Raji (cell line): Measurements from ENCODE around the gene IZUMO1R.

ENCODE experiments used
- POLR2A ChIP-seq: IDR thresholded peaks from 2 replicates; pipeline ENCODE4 v1.6.1; 2011; ENCODE audit warnings: low read depth, low read length, control low read depth; ENCODE audit not compliant: insufficient read depth

Gene IZUMO1R

GRCh38 chr11:94303966-94304958, at the start of gene IZUMO1R:
Gene IZUMO1R, plus strand, starts transcription at chr11:94304580. Its CDS starts 1,057 bp downstream, at chr11:94305637.
- no peak for TF ChIP-seq POLR2A

DNA sequence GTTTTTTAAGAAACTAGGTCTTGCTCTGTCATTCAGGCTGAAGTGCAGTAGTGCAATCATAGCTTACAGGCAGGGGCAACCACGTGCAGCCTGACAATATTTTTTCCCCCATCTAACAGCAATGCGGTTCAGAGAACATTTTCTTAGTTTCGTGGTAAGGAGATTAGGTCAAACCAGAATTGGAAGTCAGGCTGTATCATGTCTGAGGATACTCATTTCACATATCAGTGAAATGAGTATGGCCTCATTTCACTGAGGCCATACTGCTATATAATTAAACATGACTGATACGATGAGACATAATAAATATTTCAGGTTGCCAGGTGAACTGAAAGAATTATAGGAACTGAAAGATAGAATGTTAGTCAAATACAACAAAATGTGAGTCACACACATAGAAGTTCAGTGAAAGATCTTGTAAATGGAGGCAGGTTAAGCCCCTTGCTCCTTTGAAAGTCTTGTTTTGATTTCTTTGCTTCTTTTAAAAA, 32.5 kb upstream of the IZUMO1R start:
- no peak for TF ChIP-seq POLR2A

DNA sequence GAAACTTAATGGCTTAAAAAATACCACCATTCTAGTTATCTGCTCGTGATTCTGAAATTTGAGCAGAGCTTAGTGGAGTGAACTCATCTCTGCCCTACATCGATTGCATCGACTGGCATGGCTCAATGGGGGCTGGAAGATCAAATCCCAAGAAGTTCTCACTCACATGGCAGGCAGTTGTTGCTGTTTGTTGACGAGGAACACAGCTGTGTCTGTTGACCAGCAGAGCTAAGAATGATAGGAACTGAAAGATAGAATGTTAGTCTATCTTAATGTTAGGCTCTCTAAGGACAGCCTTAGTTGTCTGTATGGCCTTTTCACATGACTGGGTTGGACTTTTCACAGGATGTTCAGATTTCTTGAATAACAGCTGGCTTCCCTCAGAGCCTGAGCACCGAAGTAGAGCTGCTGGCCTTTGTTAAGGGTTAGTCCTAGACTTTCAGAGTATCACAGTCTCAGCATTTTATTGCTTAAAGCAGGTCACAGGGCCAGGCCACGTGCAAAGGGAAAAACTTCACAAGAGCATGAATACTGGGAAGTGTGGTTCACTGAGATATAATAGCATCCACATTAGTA, 31.6 kb upstream of the IZUMO1R start:
- no peak for TF ChIP-seq POLR2A

DNA sequence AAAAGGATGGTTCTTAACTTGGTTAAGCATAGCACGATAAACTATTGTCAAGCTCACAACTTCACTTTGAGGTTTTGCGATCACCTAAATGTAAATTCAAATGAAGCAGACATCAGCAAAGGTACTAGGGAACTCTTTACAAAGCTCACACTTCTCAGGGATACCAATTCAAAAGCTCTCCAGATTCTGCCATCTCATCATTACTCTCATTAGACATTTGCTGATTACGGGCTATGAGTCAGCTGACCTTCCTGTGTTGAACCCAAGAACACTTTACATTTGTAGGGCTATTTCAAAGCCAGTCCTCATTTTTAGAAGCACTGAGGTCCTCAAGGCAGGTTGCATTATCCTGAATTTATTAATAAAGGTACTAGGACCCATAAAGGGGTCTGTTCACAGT, 28.4 kb upstream of the IZUMO1R start:
- no peak for TF ChIP-seq POLR2A

DNA sequence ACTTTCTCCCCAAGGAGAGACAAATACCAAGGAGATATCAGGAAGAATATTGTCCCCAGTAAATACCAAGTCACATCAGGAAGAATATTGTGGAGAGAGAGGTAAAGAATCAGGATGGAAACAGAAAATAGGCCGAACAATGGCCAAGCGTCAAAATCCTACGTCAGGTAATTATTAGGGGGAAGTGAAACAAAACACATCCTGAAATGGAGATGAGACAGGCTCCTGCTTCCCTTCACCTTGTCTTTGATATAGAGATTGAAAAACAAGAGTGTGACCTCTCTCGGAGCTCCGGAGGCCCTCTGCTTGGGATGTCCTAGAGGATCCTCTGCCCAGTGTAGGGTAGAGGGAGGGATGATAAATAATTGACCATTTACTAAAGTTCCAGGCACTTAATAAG, 27.4 kb upstream of the IZUMO1R start:
- TF ChIP-seq POLR2A = no peak

GRCh38 chr11:94279996-94280395, 24.4 kb upstream of the IZUMO1R start:
- no peak for TF ChIP-seq POLR2A

- TF ChIP-seq POLR2A = no peak
These were observed 23.1 kb upstream of the IZUMO1R start for GRCh38 chr11:94281324-94281723.

- no peak for TF ChIP-seq POLR2A
These were observed 20.7 kb upstream of the IZUMO1R start for GRCh38 chr11:94283678-94284077.

DNA sequence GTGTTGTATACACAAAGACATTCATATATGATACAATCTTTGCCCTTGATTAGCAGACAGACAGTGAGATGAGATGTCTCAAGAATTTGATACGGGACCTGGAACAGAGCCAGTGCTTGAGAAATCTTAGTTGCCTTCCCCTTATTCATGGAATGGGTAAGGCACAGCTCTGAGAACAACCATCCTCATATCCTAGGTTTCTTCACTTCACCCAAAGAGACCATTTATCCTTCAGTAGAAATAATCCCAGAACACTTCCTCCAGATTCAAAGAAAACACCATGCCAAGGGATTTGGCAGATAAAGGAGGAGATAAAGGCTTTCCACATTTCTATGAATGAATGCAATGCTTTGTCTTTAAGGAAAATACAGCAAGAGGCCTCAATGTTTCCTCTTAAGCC, 8.8 kb upstream of the IZUMO1R start:
- TF ChIP-seq POLR2A = no peak

GRCh38 chr11:94297985-94298576, 6.3 kb upstream of the IZUMO1R start:
- no peak for TF ChIP-seq POLR2A

DNA sequence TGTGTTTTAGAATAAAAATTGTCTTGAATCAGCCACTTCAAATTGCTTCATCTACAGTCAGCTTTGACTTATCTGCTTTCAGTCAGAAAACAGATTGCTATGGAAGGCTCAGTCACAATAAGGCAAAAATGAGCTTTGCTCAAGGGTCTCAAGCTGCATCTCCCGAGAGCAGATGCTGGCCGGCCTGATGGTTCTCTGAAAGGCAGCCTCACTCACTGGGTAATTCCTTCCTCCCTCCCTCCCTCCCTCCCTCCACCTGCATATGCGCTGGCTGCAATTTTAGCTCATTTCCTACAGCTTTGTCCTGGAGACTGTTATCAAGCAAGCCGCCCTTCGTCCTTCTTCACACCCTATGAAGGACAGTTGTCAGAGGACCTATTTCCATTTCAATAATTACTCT, 1.6 kb upstream of the IZUMO1R start:
- no peak for TF ChIP-seq POLR2A

DNA sequence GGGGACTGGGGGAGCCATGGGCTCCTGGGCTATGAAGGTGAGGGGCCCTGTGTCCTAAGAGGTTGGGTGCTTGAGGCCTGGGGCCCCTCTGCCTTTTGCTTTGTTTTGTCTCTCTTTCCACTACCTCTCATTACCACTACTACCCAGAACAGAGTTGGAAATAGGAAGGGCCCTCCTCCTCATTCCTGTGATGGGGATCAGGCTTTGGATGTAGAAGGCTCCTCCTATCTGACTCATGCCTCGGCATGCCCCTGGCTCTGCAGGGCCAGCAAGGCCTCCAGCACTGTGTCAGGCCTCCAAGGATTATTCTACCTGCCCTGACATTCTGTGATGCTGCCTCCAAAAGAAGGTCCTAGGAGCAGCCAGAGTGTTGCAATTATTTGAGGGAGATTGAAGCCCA, 766 bp downstream of the IZUMO1R start:
- TF ChIP-seq POLR2A = no peak

DNA sequence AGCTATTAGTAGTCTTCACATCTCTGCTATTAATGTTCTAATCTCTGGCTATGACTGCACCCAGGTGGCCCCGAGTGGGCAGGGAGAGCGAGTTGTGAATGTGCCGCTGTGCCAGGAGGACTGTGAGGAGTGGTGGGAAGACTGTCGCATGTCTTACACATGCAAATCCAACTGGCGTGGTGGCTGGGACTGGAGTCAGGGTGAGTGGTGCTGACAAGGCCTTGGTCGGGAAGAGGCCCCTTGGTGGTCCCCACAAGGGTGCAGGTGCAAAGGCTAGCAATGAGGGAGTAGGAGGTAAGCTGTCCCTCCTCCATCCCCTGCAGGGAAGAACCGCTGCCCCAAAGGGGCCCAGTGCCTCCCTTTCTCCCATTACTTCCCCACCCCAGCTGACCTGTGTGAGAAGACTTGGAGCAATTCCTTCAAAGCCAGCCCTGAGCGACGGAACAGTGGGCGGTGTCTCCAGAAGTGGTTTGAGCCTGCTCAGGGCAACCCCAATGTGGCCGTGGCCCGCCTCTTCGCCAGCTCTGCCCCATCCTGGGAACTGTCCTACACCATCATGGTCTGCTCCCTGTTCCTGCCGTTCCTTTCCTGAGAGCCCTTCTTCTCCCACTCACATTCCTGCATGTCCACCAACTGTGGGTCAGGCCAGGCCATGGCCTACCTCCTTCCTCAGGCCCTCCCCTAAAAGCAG, 2.9 kb downstream of the IZUMO1R start:
- TF ChIP-seq POLR2A = no peak

DNA sequence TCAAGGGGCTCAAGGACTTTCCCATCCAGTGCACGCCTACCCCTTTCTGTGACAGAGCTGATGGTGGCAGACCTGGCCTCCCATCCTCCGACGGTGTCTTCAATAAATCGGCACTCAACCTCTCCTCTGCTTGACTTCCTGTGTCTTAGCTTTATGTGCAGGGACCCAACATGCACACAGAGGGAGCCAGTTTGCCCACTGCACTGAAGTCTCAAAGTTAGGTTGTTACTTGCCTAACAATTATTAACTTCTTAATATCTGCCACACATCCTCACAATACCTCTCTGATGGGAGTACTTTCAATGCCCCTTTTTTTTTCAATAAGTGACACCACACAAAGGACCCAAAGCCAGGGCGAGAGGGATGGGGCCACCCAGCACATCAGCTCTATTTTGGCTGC, 3.6 kb downstream of the IZUMO1R start:
- TF ChIP-seq POLR2A = no peak

GRCh38 chr11:94309757-94310156, 5.4 kb downstream of the IZUMO1R start:
- no peak for TF ChIP-seq POLR2A
